ENCODE data around the gene KCNJ2.

DNA sequence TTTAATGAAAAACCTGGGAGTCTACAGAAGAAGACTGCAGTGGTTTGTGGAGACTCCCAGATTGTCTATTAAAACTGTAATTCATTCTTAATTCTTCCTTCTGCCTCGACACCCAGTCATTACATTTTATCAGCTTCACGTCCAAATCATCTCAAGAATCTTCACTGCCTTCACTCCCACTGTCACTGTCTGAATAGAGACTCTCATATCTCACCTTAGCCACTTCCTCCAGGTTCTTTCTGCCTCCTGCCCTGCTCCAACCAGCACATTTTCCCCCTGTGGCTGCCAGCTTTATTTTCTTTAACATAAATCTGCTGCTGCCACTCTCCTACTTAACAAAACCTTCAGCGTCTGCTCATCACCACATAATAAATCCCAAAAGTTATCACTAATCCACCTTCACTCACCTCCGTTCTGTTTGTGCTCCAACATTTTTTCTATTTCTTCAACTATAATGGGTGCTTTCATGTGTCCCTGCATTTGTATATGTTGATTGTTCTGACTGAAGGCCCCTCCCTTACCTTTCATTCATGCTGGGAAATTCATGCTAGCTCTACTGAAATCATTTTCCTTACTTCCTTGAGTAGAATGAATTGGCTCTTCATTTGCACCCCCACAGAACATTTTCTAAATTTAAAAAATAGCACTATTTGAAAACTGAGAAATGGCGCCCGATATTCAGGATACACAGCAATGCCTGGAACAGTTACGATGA lies 38.9 kb downstream of the KCNJ2 start:
- TF ChIP-seq EZH2 (IDR thresholded peaks at IDR 0.05; ENCODE audit: insufficient read depth, poor library complexity, severe bottlenecking), result no peak
- no peak for TF ChIP-seq EZH2phosphoT487 (IDR thresholded peaks at IDR 0.05; ENCODE audit: insufficient read depth, low read depth)

Measured in GM23248 (cell line).